B cell (primary cell): Measurements from ENCODE around the gene DACT1.

ENCODE experiments used
- CTCF ChIP-seq: fragments of 200-600 bp; IDR thresholded peaks from one replicate; pipeline ENCODE4 v1.8.0; 2022; ENCODE audit warnings: antibody characterized with exemption, mild to moderate bottlenecking
- EZH2 ChIP-seq: IDR thresholded peaks from 2 replicates; pipeline ENCODE4 v1.6.1; 2012; ENCODE audit warnings: borderline replicate concordance, low read depth, mild to moderate bottlenecking, moderate library complexity, low read length; ENCODE audit not compliant: insufficient read depth, poor library complexity, severe bottlenecking

- no peak for TF ChIP-seq CTCF
- TF ChIP-seq EZH2, result no peak
These were observed 752 bp downstream of the DACT1 start for GRCh38 chr14:58638231-58639197.
